ENCODE data around the gene SLC24A3. TPM values are rescaled to one million over a fixed set of nuclear protein-coding genes. Genes with fewer than 3 reads are reported as not detected.
"Not testable (repeated sequence)": the region's sequence is repeated elsewhere in the genome, so short reads cannot be mapped to it uniquely, and the experiment has no call there.

Gene SLC24A3
- total and polyA plus RNA-seq, 11 donors: 0.26 to 3.9 (median 0.77) TPM

GRCh38 chr20:19676202-19676601, 463.8 kb downstream of the SLC24A3 start:
- no peaks in the 10 kb centered on the region for H3K36me3 ChIP-seq
- no peak overlapping the region for H3K4me3 ChIP-seq
- peaks cover 0 to 3% (median 0%) of the 10 kb centered on the region in 9 donors for H3K27me3 ChIP-seq
- TF ChIP-seq POLR2A (IDR thresholded peaks at IDR 0.05) (no peak), CTCF (IDR thresholded peaks at IDR 0.05) (no peak)
- ATAC-seq: no peak
- H3K27ac ChIP-seq: no peak overlapping the region
- no peaks in the 10 kb centered on the region for H3K4me1 ChIP-seq
- WGBS, 4 donors: 79 to 88% (median 84%) methylated on average over 4 of the region's 4 CpGs
- DNase-seq: no peak
- H3K9me3 ChIP-seq: no peaks in the 10 kb centered on the region
- intact Hi-C loops (cut with DNase I): no loop called here

GRCh38 chr20:19677336-19677735, 464.9 kb downstream of the SLC24A3 start:
- ATAC-seq (no peak), DNase-seq (no peak)
- Histone ChIP-seq H3K27ac (no peak overlapping the region), H3K4me1 (no peaks in the 10 kb centered on the region), H3K27me3 (peaks cover 0 to 3% (median 0%) of the 10 kb centered on the region in 9 donors), H3K36me3 (no peaks in the 10 kb centered on the region), H3K9me3 (no peaks in the 10 kb centered on the region), H3K4me3 (no peak overlapping the region)
- no peak for TF ChIP-seq CTCF (IDR thresholded peaks at IDR 0.05)
- no peak for TF ChIP-seq POLR2A (IDR thresholded peaks at IDR 0.05)
- intact Hi-C loops (cut with DNase I): no loop called here
- 81 to 87% (median 83%) methylated on average over 5 of the region's 5 CpGs for WGBS, 4 donors

GRCh38 chr20:19678591-19678990, 466.1 kb downstream of the SLC24A3 start:
- H3K27me3 ChIP-seq; intact Hi-C loops (cut with DNase I); ATAC-seq; H3K27ac ChIP-seq; H3K9me3 ChIP-seq; H3K4me3 ChIP-seq; H3K4me1 ChIP-seq; H3K36me3 ChIP-seq; DNase-seq: not testable (repeated sequence)
- 92 to 97% (median 94%) methylated on average over 17 to 38 of the region's 38 CpGs for WGBS, 4 donors

- Histone ChIP-seq H3K4me3 (no peak overlapping the region), H3K4me1 (no peaks in the 10 kb centered on the region), H3K9me3 (no peaks in the 10 kb centered on the region), H3K27ac (no peak overlapping the region), H3K27me3 (no peaks in the 10 kb centered on the region), H3K36me3 (no peaks in the 10 kb centered on the region)
- DNase-seq (no peak), ATAC-seq (no peak)
- WGBS, 4 donors: 87 to 93% (median 92%) methylated on average over 5 of the region's 5 CpGs
- TF ChIP-seq POLR2A (IDR thresholded peaks at IDR 0.05) (no peak), CTCF (IDR thresholded peaks at IDR 0.05) (no peak)
- intact Hi-C loops (cut with DNase I): no loop called here
Observed at GRCh38 chr20:19679900-19680495, 467.6 kb downstream of the SLC24A3 start.

GRCh38 chr20:19682249-19682648, 469.8 kb downstream of the SLC24A3 start:
- Histone ChIP-seq H3K36me3 (no peaks in the 10 kb centered on the region), H3K27me3 (no peaks in the 10 kb centered on the region), H3K9me3 (no peaks in the 10 kb centered on the region), H3K4me1 (no peaks in the 10 kb centered on the region), H3K4me3 (no peak overlapping the region), H3K27ac (no peak overlapping the region)
- TF ChIP-seq POLR2A (IDR thresholded peaks at IDR 0.05) (no peak), CTCF (IDR thresholded peaks at IDR 0.05) (no peak)
- 72 to 88% (median 76%) methylated on average over 2 of the region's 2 CpGs for WGBS, 4 donors
- DNase-seq: no peak
- ATAC-seq: no peak
- intact Hi-C loops (cut with DNase I): no loop called here

All from heart left ventricle (tissue), 16 donors.